GM18858 (cell line): ENCODE results near the gene KCNJ10.

Source experiments
- ATAC-seq: cut with Tn5 transposase; IDR thresholded peaks from one replicate; pipeline ENCODE4 v1.9.1; 2021; ENCODE audit not compliant: unreplicated experiment

The KCNJ10 gene

DNA sequence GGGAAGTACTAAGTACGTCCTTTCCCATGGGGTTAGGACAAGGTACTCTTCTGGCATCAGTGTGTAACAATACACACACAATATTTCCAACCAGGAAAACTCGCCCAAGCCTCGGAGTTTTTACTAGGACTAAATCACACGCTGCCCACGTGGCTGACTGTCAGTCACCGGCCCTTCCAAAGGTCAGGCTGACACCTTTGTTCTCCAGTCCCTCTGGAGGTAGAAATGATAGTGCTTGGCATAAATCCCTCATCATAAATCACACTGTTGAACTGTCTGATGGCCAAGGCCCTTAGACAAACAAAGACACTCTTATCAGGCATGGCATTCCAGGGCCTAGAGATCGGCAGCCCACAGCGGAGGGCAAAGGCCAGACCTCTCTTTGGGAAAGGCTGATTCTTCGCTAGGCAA is 99.0 kb downstream of the KCNJ10 start:
- no peak for ATAC-seq

DNA sequence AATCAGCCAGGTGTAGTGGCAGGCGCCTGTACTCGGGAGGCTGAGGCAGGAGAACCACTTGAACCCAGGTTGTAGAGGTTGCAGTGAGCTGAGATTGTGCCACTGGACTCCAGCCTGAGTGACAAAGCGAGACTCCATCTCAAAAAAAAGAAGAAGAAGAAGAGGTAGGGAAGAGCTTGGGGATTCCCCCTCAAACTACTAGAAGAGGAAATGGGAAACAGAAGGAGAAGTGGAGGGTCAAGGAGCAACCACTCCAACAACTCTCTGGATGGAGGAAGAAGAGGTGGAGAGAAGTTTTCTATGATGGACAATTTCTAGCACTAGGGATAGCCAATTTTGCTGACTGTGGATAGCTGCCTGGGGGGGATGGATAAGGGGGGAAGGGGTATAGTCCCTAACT is 101.1 kb downstream of the KCNJ10 start:
- ATAC-seq: no peak

DNA sequence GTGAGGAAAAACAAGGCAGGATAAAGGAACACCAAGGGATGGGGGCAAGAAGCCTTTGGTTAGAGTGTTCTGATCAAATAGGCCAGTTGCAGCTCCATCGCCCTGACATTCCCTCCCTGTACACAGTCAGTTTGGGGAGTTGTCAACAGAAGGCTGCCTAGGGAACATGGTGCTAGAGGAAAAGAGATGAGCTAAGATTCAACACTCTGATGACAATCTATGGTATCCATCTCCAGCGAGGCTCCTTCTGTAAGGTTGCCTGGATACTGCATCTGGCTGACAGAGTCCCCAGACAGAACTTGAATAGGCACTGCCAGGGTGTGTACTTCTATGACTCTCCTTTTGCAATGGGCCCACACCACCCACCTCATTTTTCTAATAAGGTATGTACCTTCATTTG is 104.7 kb downstream of the KCNJ10 start:
- ATAC-seq: no peak

DNA sequence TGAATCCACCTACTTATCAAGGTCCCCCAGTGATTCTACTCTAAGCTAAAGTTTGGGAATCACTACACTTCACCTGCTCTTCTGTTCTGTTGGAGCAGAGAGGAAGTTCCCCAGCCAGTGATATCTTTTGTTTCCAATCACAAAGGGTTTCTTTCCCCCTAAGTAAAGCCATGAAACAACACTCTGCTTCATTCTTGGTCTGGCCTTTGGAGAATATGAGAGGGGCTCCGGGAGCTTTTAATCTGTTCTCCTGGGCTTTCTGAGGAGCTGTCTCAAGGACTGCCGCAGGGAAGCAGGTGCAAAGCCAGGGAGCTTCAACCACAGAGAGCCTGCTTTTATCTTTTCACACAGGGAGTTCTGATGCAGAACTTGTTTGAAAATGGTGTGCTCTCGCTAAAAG is 105.8 kb downstream of the KCNJ10 start:
- no peak for ATAC-seq

DNA sequence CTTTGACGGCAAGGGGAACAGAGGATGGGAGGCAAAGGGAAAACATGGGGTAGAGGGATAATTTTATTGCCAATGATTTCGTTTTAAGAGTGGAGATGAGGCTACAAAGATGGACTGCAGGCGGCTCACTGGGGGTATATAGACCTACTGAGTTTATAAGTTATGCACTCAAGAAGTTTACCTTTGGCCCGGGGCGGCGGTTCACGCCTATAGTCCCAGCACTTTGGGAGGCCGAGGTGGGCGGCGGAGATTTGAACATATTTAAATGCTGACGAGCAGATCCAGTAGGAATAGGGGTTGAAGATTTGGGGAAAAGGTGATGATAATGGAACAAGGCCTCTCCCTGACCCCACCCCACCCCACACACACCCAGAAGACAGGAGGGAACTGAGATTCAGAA is 107.8 kb downstream of the KCNJ10 start:
- ATAC-seq: no peak

DNA sequence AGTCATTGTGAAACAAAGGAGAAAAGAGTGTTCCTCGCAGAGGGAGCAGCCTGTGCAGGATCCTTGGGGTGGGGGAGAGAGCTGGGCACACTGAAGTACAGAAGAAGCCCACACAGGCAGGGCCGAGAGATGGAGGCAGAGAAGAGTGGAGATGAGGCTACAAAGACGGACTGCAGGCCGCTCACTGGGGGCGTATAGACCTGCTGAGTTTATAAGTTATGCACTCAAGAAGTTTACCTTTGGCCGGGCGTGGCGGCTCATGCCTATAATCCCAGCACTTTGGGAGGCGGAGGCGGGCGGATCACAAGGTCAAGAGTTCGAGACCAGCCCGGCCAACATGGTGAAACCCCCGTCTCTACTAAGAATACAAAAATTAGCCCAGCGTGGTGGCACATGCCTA is 108.3 kb downstream of the KCNJ10 start:
- ATAC-seq: no peak

DNA sequence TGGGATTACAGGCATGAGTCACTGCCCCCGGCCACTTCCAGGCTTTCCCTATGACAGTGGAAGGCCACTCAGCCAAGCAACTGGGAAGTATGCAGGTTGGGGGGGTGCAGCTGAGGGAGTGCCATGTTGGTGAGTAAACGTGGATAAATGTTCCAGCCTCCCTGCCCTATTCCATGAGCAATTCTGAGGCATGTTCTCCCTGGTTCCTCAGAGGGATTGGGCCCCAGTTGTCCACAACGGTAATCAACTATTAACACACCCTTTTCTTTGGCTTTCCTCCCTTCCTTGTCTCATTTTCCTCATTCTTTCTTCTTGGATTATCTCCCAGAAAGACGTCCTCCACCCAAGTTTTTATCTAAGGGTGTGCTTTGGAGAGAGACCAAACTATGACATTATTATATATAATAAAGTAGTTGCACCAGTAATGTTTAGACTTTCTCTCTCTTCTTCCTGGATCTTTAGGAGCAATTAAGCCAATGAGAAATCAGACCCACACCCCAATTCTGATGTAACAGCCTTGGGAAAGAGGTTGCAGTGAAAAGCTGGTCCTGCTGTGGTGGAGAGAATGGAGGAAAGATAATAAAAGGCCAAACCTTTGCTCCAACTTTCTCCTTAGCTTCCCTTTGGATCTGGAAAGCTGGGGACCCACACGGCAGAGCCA is 109.1 kb downstream of the KCNJ10 start:
- no peak for ATAC-seq

DNA sequence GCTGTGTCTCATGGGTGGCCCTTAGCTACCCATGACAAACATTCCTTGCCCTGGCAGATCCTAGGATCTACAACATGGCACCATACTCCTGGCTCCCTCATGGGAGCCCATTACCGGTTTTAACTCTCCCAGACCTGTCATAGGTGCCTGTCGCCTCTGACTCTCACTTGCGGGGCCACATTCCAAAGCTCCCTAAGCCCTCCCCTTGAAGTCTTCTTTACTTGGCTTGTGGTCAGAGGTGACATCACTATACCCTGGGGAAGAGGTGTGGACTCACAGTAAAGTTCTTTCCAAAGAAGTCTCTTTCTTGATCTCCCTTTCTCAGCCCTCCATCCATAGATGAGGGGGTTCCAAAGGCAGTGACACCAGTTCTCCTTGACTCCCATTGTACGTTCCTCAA is 110.5 kb downstream of the KCNJ10 start:
- no peak for ATAC-seq

DNA sequence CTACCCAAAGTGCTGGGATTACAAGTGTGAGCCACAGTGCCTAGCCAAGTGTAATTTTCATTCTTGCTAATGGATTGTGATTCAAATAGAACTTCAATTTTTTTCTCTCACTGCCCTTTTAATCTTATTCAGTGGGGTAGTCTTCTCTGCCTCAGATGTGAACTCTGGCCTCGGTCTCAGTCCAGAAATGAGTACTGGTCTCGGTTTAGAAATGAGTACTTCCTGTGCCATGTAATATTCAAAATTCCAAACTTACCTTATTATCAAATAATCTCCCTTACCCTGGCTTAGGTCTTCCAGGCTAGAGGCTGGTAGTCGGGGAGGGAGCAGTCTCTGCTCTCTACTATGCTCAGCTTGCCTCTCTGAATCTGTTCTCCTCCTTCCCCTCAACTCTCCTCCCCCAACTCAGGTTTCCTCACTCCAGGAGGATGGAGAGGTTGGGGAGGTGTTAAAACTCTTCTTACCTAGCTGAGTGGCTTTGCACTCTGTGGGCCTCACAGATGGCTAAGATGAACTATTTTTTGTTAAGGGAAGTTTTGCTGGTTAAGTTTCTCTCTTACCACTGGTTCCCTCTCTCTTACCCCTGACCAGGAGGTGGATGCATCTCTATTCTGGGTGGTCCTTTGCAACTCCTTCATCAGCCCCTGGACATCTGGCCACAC is 111.1 kb downstream of the KCNJ10 start:
- ATAC-seq: no peak

DNA sequence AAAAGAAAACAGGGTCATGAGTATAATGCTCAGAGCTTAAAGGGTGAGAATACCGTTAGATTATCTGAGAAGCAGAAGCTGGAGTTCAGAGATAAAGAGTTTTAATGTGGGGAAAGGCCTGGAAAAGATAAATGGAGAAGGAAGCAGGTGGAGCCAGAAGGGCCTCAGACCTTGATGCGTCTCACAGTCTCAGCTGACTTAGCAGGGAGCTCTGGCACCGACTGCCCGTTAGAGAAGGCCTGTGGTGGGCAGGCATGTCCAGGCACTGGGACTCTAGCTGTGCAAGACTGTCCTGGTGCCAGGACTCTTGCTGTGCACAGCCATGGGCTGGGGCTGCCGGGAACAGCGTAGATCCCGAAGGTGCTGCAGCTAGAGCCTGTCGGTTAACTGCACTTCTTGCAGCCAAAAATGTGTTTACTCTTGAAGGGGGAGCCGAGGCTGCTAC is 112.1 kb downstream of the KCNJ10 start:
- no peak for ATAC-seq

DNA sequence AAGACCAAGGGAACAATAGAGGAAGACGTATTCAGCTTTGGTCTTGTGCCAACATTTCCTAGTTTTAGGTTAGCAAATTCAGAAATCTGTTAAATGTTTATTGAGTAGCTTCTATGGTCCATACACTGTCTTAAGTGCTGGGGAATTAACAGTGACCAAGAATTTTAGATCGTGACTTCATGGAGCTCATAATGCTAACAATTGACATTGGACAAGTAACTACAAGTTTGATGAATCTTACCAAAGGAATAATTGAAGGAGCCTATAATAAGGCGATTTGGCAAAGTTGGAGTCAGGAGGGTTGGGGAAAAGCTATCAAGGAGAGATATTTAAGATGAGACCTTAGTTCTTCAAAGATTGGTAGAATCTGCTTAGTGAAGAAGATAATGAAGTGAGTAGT is 114.5 kb downstream of the KCNJ10 start:
- no peak for ATAC-seq

DNA sequence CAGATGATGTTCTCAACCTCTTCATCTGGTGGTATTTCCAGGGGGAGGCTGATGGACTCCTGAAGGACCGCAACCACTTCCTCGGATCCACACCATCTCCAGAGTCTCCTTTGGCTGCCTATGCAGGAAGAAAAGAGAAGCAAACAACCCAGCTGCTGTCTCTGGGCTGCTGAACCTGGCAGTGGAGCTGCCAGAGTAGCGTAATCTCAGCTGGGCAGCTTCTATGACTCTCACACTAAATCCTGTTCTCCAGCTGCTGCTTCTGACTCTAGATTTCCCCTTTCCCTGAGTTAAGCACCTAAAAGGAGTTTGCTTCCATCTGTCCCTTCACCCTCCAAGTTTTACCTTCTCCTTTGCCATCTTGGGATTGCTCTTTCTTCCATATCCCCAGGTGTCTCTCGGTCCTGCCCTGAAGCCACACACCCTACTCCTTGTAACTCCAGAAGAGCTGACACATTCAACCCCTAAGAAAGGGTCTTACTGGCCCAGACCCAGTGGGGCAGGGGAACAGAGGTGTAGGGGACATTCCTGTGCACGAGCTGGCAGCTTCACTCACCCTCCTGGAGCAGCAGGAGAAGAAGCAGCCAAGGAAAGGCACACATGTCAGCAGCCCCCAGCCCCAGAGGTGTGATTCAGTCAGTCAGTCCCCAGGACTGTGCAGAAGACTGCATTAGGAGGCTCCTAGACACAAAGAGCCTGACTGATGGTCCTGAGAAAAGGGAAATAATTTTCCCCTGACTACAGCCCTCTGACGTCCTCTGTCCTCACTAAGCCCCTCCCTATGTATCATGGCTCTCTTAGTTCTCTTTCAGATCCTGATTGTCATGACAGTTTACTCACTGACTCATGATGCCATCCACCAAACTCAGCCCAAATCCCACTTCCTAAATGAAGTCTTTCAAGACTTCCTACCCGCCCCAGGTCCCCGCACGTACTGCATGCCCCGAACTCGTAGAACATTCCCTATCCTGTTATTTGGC is 116.1 kb downstream of the KCNJ10 start, which contains the start of gene SLAMF9:
TSS of gene SLAMF9 (minus strand) at position 702 of the 980 bp plus-strand sequence. CDS start at position 602, 100 bp downstream.
- ATAC-seq: no peak

DNA sequence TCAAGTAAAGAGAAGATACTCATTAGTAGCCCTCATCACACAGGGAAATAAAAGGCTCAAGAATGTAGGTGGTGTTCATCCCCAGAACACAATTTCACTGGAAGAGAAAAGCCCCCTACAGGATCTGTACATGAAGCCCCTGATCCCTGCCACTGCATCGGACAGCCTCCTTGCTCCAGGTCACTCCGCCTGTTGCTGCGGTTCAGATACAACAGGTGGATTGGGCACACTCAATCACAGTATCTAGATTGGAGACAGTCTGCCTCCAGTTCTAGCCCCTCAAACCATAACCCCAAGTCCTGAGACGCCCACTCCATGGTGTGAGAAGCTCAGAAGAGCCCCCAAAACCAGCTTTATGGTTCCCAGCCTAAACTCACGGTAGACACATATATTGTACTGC is 117.0 kb downstream of the KCNJ10 start:
- ATAC-seq: no peak

DNA sequence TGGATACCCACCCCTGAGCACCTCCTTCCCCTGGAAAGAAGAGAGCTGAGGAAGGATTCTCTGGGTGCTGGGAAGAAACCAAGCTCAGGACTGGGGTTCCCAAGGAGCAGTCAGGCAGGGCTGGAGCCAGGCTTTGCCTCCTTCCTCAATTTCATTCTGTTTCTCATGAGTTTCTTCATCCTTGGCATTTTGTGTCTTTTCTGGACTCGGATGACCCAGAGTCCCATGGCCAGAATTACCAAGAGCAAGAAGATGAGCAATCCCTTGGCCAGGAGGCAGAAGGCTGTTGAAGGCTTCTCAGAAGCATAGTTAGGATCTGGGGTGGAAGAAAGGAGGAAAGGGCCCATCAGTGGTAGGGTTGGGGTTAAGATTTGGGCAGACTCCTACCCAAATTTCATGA is 118.4 kb downstream of the KCNJ10 start:
- no peak for ATAC-seq

DNA sequence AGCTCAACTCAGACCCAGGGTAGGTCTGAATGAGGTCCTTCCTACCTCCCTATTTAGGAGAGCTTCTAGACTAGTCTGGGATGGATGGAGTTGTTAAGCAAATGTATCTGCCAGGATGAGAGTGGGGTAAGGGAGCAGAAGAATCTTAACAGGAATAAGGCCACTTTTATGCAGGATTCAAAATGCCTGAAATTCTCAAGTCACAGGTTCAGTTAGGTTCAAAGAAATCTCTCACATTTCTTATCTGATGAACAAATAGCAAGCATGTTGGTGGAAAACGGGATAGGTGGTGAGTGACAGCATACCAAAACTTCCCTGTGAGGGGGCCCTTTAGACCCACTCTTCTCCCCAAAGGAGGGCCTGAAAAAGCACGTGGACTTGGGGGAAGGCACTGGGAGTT is 118.9 kb downstream of the KCNJ10 start:
- no peak for ATAC-seq

DNA sequence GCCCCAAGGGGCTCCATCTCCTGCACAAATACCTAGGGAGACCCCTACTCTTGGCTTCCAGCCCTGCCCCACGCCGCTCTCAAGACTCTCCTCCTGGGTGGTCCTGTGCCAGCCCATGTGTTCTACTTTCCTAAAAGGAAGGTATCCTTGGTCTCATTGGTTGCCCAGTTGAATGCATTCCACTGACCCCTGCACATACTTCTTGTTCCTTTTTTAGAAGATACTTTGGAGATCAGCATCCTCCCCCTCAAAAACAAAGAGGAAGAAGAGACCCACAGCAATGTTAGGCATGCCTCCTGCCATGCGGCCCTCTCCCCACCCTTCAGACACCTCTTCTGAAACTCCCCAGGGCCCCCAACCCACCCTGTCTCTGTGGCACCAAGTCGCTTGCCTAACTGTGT is 120.0 kb downstream of the KCNJ10 start:
- no peak for ATAC-seq

DNA sequence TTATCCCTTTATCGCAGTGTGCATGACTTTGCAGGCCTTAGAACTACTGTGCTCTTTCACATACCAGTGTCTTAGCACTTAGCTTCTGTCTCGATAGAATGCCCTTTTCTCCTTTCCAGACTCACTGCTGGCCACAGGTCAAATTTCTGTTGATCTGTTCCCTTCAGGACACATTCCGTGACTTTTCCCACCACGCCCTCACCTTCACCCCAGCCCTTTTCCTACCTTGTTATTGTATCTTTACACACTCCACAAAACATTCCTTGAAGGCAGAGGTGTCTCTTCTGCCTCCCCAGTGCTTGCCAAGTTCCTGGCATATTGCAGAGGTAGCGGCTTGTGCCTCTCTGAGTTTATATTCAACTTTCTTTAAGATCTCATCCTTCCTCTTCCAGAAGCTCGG is 120.8 kb downstream of the KCNJ10 start:
- ATAC-seq: no peak
